DND-41 (cell line): ENCODE results near the gene RNF213.

Experiments
- ATAC-seq: fragments of 200-7000 bp; cut with Tn5 transposase; 3 replicates; pipeline ENCODE4 v1.9.1; 2021; ENCODE audit warnings: low read depth; ENCODE audit not compliant: insufficient read depth
- DNase-seq: peaks from one replicate; pipeline ENCODE4 v3.0.0-alpha.2; 2020
- H2AFZ ChIP-seq: 2 replicates; pipeline ENCODE4 v1.6.0; 2012; ENCODE audit warnings: low read depth, low read length
- H3K27ac ChIP-seq: 2 replicates; pipeline ENCODE4 v1.5.1; 2012; ENCODE audit warnings: low read length, inconsistent platforms
- H3K27me3 ChIP-seq: fragments of 200-600 bp; sonication (generic); 2 replicates; pipeline ENCODE4 v1.6.0; 2012; ENCODE audit warnings: low read length, mild to moderate bottlenecking, inconsistent platforms; ENCODE audit not compliant: insufficient read depth, poor library complexity
- H3K36me3 ChIP-seq: 2 replicates; pipeline ENCODE4 v1.5.1; 2012; ENCODE audit warnings: low read length, inconsistent platforms; ENCODE audit not compliant: insufficient read depth
- H3K4me1 ChIP-seq: 2 replicates; pipeline ENCODE4 v1.5.1; 2012; ENCODE audit warnings: mild to moderate bottlenecking, low read length; ENCODE audit not compliant: insufficient read depth
- H3K4me2 ChIP-seq: 2 replicates; pipeline ENCODE4 v1.6.0; 2012; ENCODE audit warnings: mild to moderate bottlenecking, moderate library complexity, low read length, inconsistent platforms; ENCODE audit not compliant: insufficient read depth
- H3K4me3 ChIP-seq, 2 experiments: fragments of 200-600 bp in 1 of 2; shearing (Covaris generic) in 1 of 2; 2 replicates each; pipeline ENCODE4 v1.5.1; 2012 to 2016; ENCODE audit warnings: inconsistent platforms in 2 of 2, low read length in 2 of 2, mild to moderate bottlenecking in 2 of 2, low read depth in 1 of 2, moderate library complexity in 1 of 2
- H3K79me2 ChIP-seq: 2 replicates; pipeline ENCODE4 v1.6.0; 2012; ENCODE audit warnings: low read length, inconsistent platforms; ENCODE audit not compliant: insufficient read depth
- H3K9ac ChIP-seq: 2 replicates; pipeline ENCODE4 v1.6.0; 2012; ENCODE audit warnings: low read depth, mild to moderate bottlenecking, inconsistent platforms, low read length, moderate library complexity
- H3K9me3 ChIP-seq: 2 replicates; pipeline ENCODE4 v1.5.1; 2012; ENCODE audit warnings: low read length, moderate library complexity, mild to moderate bottlenecking, inconsistent platforms; ENCODE audit not compliant: insufficient read depth, severe bottlenecking
- H4K20me1 ChIP-seq: 2 replicates; pipeline ENCODE4 v1.6.0; 2012; ENCODE audit warnings: low read length; ENCODE audit not compliant: insufficient read depth
- EZH2 ChIP-seq: IDR thresholded peaks from 3 replicates; pipeline ENCODE4 v1.6.1; 2012; ENCODE audit warnings: borderline replicate concordance, low read depth, mild to moderate bottlenecking, moderate library complexity, low read length, inconsistent platforms; ENCODE audit not compliant: severe bottlenecking
- TF ChIP-seq, protein P1 (sequence below): IDR thresholded peaks from 2 replicates; pipeline ENCODE4 v1.5.1; 2012; ENCODE audit warnings: borderline replicate concordance, low read length, moderate library complexity, mild to moderate bottlenecking; ENCODE audit not compliant: poor library complexity, severe bottlenecking; ENCODE audit errors: extremely low read depth

The RNF213 gene

DNA sequence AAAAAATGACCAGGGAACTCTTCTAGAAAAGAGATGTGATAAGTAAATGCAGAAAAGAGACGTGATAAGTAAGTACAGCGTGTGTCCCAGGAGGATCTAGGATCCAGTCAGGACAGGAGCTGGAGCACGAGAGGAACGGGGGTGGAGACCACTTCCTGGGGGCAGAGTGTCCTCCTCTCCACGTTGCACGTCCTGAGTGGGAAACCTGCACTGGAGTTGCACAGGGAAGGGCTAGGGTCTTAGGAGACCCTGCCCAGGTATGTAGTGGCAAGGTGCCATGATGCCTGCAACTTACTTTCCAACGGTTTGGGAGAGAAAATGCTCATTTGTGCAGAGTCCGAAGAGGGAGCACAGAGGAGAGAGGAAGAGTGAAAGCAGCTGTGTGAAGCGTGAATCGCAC is 55.8 kb downstream of the RNF213 start:
- Histone ChIP-seq H3K9me3 (no peaks in the 10 kb centered on the region), H2AFZ (no peak overlapping the region), H3K4me2 (no peak overlapping the region), H3K79me2 (peaks cover 7% of the 10 kb centered on the region; the same call in 1 of the 2 replicates), H3K27ac (no peak overlapping the region), H3K27me3 (no peaks in the 10 kb centered on the region), H3K4me3 (no peak overlapping the region), H4K20me1 (peaks cover 19% of the 10 kb centered on the region), H3K4me1 (no peaks in the 10 kb centered on the region), H3K9ac (no peak overlapping the region), H3K36me3 (peaks cover 72% of the 10 kb centered on the region)
- TF ChIP-seq EZH2 = no peak
- TF ChIP-seq, protein P1, sequence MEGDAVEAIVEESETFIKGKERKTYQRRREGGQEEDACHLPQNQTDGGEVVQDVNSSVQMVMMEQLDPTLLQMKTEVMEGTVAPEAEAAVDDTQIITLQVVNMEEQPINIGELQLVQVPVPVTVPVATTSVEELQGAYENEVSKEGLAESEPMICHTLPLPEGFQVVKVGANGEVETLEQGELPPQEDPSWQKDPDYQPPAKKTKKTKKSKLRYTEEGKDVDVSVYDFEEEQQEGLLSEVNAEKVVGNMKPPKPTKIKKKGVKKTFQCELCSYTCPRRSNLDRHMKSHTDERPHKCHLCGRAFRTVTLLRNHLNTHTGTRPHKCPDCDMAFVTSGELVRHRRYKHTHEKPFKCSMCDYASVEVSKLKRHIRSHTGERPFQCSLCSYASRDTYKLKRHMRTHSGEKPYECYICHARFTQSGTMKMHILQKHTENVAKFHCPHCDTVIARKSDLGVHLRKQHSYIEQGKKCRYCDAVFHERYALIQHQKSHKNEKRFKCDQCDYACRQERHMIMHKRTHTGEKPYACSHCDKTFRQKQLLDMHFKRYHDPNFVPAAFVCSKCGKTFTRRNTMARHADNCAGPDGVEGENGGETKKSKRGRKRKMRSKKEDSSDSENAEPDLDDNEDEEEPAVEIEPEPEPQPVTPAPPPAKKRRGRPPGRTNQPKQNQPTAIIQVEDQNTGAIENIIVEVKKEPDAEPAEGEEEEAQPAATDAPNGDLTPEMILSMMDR = no peak
- no peak for DNase-seq
- ATAC-seq = no peak

DNA sequence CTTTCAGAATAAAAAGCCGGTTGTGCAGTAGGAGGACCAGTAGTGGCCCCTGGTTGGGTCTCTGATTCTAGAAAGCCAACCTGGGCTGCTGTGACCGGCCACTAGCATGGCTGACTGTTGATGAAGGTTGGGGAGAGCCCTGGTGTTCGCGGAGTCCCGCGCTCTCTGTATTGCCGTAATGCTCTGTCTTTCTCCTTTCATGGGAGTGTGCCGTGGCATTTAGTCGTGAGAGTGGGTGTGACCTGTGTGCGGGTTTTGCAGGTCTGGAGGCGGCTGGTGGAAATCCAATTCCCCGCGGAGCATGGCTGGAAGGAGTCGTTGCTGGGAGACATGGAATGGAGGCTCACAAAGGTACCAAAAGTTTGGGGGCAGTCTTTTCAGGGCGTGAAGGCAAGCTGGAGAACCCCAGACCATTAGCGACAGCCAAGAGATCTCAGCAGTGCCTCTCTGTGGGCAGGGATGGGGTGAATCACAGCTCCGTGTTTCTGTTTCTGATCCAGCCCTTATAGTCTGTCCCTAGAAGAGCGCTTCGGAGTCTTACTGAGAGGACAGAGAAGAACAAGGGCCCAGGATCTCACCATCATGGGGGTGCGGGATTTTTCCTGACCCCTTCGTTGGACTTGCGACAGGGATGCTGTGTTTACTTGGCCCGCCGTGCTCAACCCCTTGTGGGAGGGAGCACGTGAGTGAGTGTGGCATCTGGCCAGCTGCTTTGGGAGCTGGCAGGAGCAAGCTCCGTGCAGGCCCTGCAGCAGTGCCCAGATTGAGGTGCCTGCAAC is 56.5 kb downstream of the RNF213 start:
- no peaks in the 10 kb centered on the region for H3K4me1 ChIP-seq
- H3K9me3 ChIP-seq = no peaks in the 10 kb centered on the region
- H3K4me2 ChIP-seq = no peak overlapping the region
- DNase-seq (no peak), ATAC-seq (no peak)
- H3K27ac ChIP-seq = no peak overlapping the region
- no peak overlapping the region for H3K9ac ChIP-seq
- H3K4me3 ChIP-seq = no peak overlapping the region
- H4K20me1 ChIP-seq = peaks cover 19% of the 10 kb centered on the region
- peaks cover 7% of the 10 kb centered on the region; the same call in 1 of the 2 replicates for H3K79me2 ChIP-seq
- H2AFZ ChIP-seq = no peak overlapping the region
- no peak for TF ChIP-seq EZH2
- TF ChIP-seq, protein P1 = no peak
- peaks cover 74% of the 10 kb centered on the region for H3K36me3 ChIP-seq
- H3K27me3 ChIP-seq = no peaks in the 10 kb centered on the region

DNA sequence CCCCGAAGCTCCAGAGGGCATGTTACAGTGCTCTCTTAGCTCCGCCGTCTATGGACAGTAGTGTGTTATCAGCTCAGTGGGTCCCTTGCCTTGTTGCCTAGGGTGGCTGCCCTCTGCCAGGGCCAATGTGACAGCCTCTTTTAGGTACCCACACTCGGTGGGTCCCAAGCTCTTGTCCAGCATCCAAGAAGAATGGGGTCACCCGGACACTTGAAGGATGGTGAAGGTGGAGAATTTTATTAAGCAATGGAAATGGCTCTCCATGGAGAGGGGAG is 57.0 kb downstream of the RNF213 start:
- DNase-seq (no peak), ATAC-seq (no peak)
- Histone ChIP-seq H3K9ac (no peak overlapping the region), H3K27ac (no peak overlapping the region), H2AFZ (no peak overlapping the region), H3K36me3 (peaks cover 76% of the 10 kb centered on the region), H3K9me3 (no peaks in the 10 kb centered on the region), H3K4me1 (no peaks in the 10 kb centered on the region), H4K20me1 (peaks cover 19% of the 10 kb centered on the region), H3K27me3 (no peaks in the 10 kb centered on the region), H3K4me2 (no peak overlapping the region), H3K79me2 (peaks cover 7% of the 10 kb centered on the region; the same call in 1 of the 2 replicates), H3K4me3 (no peak overlapping the region)
- TF ChIP-seq, protein P1 = no peak
- no peak for TF ChIP-seq EZH2
